Measurements from ENCODE around the gene SNX21.
"Not testable (repeated sequence)": the region's sequence is repeated elsewhere in the genome, so short reads cannot be mapped to it uniquely, and the experiment has no call there.

Gene SNX21

GRCh38 chr20:45823949-45824835, 9.4 kb upstream of the SNX21 start:
- peak; percentile 17 for DNase-seq

GRCh38 chr20:45826381-45827019, 7.1 kb upstream of the SNX21 start:
- no peak for DNase-seq

GRCh38 chr20:45827030-45827652, 6.5 kb upstream of the SNX21 start, which contains the start of gene TNNC2:
TNNC2 (minus strand) TSS chr20:45827312; CDS start chr20:45827248, 64 bp downstream.
- DNase-seq: no peak

GRCh38 chr20:45827712-45828111, 5.9 kb upstream of the SNX21 start:
- DNase-seq: no peak

GRCh38 chr20:45828589-45828988, 5.0 kb upstream of the SNX21 start:
- no peak for DNase-seq

- DNase-seq: not testable (repeated sequence)
Observed at GRCh38 chr20:45829673-45830106, 3.9 kb upstream of the SNX21 start.

- no peak for DNase-seq
Observed at GRCh38 chr20:45832619-45833018, 980 bp upstream of the SNX21 start.

GRCh38 chr20:45833883-45834796, 541 bp downstream of the SNX21 start:
- no peak for DNase-seq

GRCh38 chr20:45834797-45835161, 1.2 kb downstream of the SNX21 start:
- no peak for DNase-seq

GRCh38 chr20:45835329-45835765, 1.7 kb downstream of the SNX21 start:
- no peak for DNase-seq

- DNase-seq: no peak
Observed at GRCh38 chr20:45835825-45836224, 2.2 kb downstream of the SNX21 start.

GRCh38 chr20:45836841-45837240, 3.2 kb downstream of the SNX21 start:
- no peak for DNase-seq

- DNase-seq: no peak
Observed at GRCh38 chr20:45840700-45841198, 7.2 kb downstream of the SNX21 start.

GRCh38 chr20:45841407-45842129, 8.0 kb downstream of the SNX21 start:
- DNase-seq: no peak

GRCh38 chr20:45842169-45842812, 8.7 kb downstream of the SNX21 start:
- no peak for DNase-seq

- DNase-seq: no peak
Observed at GRCh38 chr20:45843506-45843905, 9.9 kb downstream of the SNX21 start.

- no peak for DNase-seq
Observed at GRCh38 chr20:45845452-45845851, 11.9 kb downstream of the SNX21 start.

GRCh38 chr20:45848421-45848820, 14.8 kb downstream of the SNX21 start:
- DNase-seq: no peak

GRCh38 chr20:45848969-45849582, 15.5 kb downstream of the SNX21 start:
- no peak for DNase-seq

GRCh38 chr20:45850238-45850637, 16.6 kb downstream of the SNX21 start:
- DNase-seq: no peak

- no peak for DNase-seq
Observed at GRCh38 chr20:45850926-45851325, 17.3 kb downstream of the SNX21 start.
